Measurements from ENCODE around the gene LCP1.

The LCP1 gene

GRCh38 chr13:46126552-46127357 lies 55.2 kb downstream of the LCP1 start:
- ATAC-seq (ENCODE audit: insufficient read depth, low read depth) = peak; percentile 81
- Histone ChIP-seq H3K27me3 (ENCODE audit: insufficient read depth, low read length, poor library complexity) (no peaks in the 10 kb centered on the region), H3K9ac (ENCODE audit: low read depth, low read length) (no peak overlapping the region), H3K79me2 (ENCODE audit: insufficient read depth, low read length) (no peaks in the 10 kb centered on the region), H3K4me2 (ENCODE audit: insufficient read depth, low read length) (no peak overlapping the region), H3K4me1 (ENCODE audit: insufficient read depth, low read length) (no peaks in the 10 kb centered on the region), H4K20me1 (ENCODE audit: insufficient read depth, low read length) (0 out of 2 replicates have a peak, but pooled peaks cover 7% of the 10 kb centered on the region), H3K4me3 (ENCODE audit: low read depth in 1 of 2, low read length in 2 of 2) (no peak overlapping the region), H3K9me3 (ENCODE audit: insufficient read depth, low read length, severe bottlenecking) (no peaks in the 10 kb centered on the region), H3K27ac (ENCODE audit: low read length) (no peak overlapping the region), H3K36me3 (ENCODE audit: insufficient read depth, low read length) (peaks cover 58% of the 10 kb centered on the region), H2AFZ (ENCODE audit: low read depth, low read length) (no peak overlapping the region)
- TF ChIP-seq, protein P1, sequence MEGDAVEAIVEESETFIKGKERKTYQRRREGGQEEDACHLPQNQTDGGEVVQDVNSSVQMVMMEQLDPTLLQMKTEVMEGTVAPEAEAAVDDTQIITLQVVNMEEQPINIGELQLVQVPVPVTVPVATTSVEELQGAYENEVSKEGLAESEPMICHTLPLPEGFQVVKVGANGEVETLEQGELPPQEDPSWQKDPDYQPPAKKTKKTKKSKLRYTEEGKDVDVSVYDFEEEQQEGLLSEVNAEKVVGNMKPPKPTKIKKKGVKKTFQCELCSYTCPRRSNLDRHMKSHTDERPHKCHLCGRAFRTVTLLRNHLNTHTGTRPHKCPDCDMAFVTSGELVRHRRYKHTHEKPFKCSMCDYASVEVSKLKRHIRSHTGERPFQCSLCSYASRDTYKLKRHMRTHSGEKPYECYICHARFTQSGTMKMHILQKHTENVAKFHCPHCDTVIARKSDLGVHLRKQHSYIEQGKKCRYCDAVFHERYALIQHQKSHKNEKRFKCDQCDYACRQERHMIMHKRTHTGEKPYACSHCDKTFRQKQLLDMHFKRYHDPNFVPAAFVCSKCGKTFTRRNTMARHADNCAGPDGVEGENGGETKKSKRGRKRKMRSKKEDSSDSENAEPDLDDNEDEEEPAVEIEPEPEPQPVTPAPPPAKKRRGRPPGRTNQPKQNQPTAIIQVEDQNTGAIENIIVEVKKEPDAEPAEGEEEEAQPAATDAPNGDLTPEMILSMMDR (IDR thresholded peaks at IDR 0.05; ENCODE audit: borderline replicate concordance, extremely low read depth, low read length, poor library complexity, severe bottlenecking) = peak; percentile 87
- TF ChIP-seq EZH2 (IDR thresholded peaks at IDR 0.05; ENCODE audit: borderline replicate concordance, low read depth, low read length, severe bottlenecking) = no peak
- peak; percentile 74 for DNase-seq

DNA sequence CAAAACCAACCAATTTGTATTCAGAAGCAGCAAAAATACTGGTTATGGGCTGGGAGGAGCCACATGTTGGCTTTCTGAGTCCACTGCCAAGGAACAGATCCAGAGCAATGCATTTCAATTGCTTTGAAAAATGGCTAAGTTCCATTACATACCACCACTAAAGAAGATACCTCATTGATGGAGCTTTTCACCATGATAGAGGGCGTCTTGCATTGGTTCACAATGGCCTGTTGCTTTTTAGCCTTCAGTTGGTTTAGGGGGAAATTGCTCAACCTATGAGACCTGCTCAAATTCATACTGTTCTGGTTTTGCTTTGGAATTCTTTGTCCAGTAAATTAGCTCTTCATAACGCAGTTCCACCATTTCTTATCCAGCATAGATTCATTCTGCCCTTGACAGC lies 55.9 kb downstream of the LCP1 start:
- Histone ChIP-seq H2AFZ (ENCODE audit: low read depth, low read length) (no peak overlapping the region), H3K9ac (ENCODE audit: low read depth, low read length) (no peak overlapping the region), H3K27me3 (ENCODE audit: insufficient read depth, low read length, poor library complexity) (no peaks in the 10 kb centered on the region), H3K79me2 (ENCODE audit: insufficient read depth, low read length) (no peaks in the 10 kb centered on the region), H3K4me3 (ENCODE audit: low read depth in 1 of 2, low read length in 2 of 2) (no peak overlapping the region), H3K36me3 (ENCODE audit: insufficient read depth, low read length) (peaks cover 51% of the 10 kb centered on the region), H3K4me1 (ENCODE audit: insufficient read depth, low read length) (no peaks in the 10 kb centered on the region), H3K9me3 (ENCODE audit: insufficient read depth, low read length, severe bottlenecking) (no peaks in the 10 kb centered on the region), H3K4me2 (ENCODE audit: insufficient read depth, low read length) (no peak overlapping the region), H3K27ac (ENCODE audit: low read length) (no peak overlapping the region), H4K20me1 (ENCODE audit: insufficient read depth, low read length) (0 out of 2 replicates have a peak, but pooled peaks cover 7% of the 10 kb centered on the region)
- TF ChIP-seq, protein P1 (IDR thresholded peaks at IDR 0.05; ENCODE audit: borderline replicate concordance, extremely low read depth, low read length, poor library complexity, severe bottlenecking) = no peak
- no peak for TF ChIP-seq EZH2 (IDR thresholded peaks at IDR 0.05; ENCODE audit: borderline replicate concordance, low read depth, low read length, severe bottlenecking)
- ATAC-seq (ENCODE audit: insufficient read depth, low read depth) (no peak), DNase-seq (no peak)

DNA sequence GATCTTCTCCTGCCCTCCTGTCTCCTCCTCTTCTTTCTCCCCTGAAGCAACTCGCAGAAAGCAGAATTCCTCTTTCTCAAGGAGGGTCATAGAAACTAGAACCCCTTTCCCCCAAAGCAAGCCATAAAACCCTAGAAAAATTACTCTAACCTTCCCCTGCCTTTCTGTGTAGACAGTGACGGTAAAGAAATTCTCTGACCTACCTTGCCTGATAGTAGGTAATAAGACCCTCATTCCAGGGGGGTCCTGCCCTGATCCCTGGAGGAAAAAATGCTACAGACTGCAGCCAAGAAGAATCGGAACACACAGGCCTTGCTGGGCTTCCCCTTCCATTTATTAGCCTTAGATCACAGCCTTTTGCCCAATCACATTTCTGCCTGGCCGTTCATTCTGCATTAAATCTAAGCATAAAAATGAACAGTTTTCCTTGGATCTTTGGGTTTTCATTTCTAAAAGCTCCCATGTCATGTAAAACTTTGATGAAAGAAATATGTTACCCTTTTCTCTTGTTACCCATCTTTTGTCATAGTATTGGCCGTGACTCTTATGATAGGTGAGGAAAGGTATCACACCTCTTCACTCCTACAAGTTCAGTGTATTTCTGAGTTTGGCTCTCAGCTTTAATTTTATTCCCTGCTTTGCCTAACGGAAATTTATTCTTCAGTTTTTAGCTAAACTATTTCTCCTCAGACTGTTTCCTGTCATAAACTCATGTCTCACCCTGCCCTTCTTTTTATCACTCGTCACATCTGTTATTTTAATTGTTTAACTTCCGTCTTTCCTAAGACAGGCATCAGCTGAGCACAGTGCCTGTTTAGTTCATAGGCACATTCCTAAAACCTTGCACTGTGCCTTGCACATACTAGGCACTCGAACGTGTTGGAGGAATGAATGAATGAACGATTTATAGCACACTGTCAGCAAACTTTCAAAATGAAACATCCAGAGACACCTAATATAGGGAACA lies 56.7 kb downstream of the LCP1 start:
- no peak overlapping the region for H2AFZ ChIP-seq (ENCODE audit: low read depth, low read length)
- H3K27ac ChIP-seq (ENCODE audit: low read length) = no peak overlapping the region
- 0 out of 2 replicates have a peak, but pooled peaks cover 7% of the 10 kb centered on the region for H4K20me1 ChIP-seq (ENCODE audit: insufficient read depth, low read length)
- no peaks in the 10 kb centered on the region for H3K9me3 ChIP-seq (ENCODE audit: insufficient read depth, low read length, severe bottlenecking)
- no peaks in the 10 kb centered on the region for H3K79me2 ChIP-seq (ENCODE audit: insufficient read depth, low read length)
- no peak overlapping the region for H3K9ac ChIP-seq (ENCODE audit: low read depth, low read length)
- ATAC-seq (ENCODE audit: insufficient read depth, low read depth) (peak; percentile 15; the same call in 1 of the 3 replicates), DNase-seq (no peak)
- H3K36me3 ChIP-seq (ENCODE audit: insufficient read depth, low read length) = peaks cover 43% of the 10 kb centered on the region
- H3K27me3 ChIP-seq (ENCODE audit: insufficient read depth, low read length, poor library complexity) = no peaks in the 10 kb centered on the region
- no peak overlapping the region for H3K4me3 ChIP-seq (ENCODE audit: low read depth in 1 of 2, low read length in 2 of 2)
- no peaks in the 10 kb centered on the region for H3K4me1 ChIP-seq (ENCODE audit: insufficient read depth, low read length)
- no peak overlapping the region for H3K4me2 ChIP-seq (ENCODE audit: insufficient read depth, low read length)
- TF ChIP-seq, protein P1 (IDR thresholded peaks at IDR 0.05; ENCODE audit: borderline replicate concordance, extremely low read depth, low read length, poor library complexity, severe bottlenecking) = no peak
- no peak for TF ChIP-seq EZH2 (IDR thresholded peaks at IDR 0.05; ENCODE audit: borderline replicate concordance, low read depth, low read length, severe bottlenecking)

All from DND-41 (cell line).